NCI-H187 (cell line): ENCODE data around the gene ADAM8.

Source experiments
- DNase-seq, 2 experiments: peaks; one replicate each; lab custom pipeline; 2025; lab: John Stamatoyannopoulos, UW

ADAM8 gene

DNA sequence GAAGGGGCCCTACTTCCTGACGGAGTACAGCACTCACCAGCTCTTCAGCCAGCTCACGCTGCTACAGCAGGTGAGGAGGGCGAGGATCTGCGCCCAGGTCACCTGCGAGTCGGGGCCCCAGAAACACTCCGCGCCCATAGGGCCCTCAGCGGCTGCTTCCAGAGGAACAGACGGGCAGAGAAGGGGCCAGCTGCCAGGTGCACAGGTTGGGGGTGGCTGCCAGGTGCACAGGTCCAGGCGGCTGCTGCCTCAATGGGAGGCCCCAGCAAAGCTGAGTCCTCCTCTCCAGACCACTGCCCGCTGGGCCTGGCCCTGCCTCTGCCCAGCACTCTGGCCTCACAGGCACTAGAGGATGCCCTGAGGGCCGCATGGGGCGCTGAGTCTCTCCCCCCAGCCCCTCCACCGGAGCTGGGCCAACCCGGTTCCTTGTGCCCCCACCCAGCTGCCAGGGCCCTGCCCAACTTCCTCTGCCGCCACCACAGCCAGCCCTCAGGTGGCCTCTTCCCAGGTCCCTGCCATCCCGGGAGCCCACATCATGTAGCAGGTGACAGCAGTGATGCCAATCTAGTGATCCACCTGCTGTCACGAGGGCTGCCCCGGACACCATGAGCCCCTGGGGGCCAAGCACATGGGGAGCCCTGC lies 63.7 kb downstream of the ADAM8 start:
- no peak for DNase-seq
